OCI-LY1 (cell line): ENCODE data around the gene RAB40C.

Experiments
- H2AFZ ChIP-seq: fragments of 200-600 bp; sonication (generic), shearing (Covaris generic); 2 replicates; pipeline ENCODE4 v1.6.0; 2014; ENCODE audit warnings: antibody characterized with exemption, mild to moderate bottlenecking, low read length
- H3F3A ChIP-seq: fragments of 200-600 bp; sonication (generic), shearing (Covaris generic); 2 replicates; pipeline ENCODE4 v1.6.0; 2014; ENCODE audit warnings: mild to moderate bottlenecking, antibody characterized with exemption, low read length, moderate library complexity; ENCODE audit not compliant: insufficient read depth
- H3K27ac ChIP-seq: fragments of 200-600 bp; sonication (generic); 2 replicates; pipeline ENCODE4 v1.5.1; 2014; ENCODE audit warnings: low read length, mixed run types, mild to moderate bottlenecking, low read depth; ENCODE audit not compliant: poor library complexity, severe bottlenecking
- H3K27me3 ChIP-seq: fragments of 200-600 bp; sonication (generic); 2 replicates; pipeline ENCODE4 v1.6.0; 2014; ENCODE audit warnings: antibody characterized with exemption, mild to moderate bottlenecking, low read length, moderate library complexity; ENCODE audit not compliant: insufficient read depth
- H3K36me3 ChIP-seq: fragments of 200-600 bp; sonication (generic); 2 replicates; pipeline ENCODE4 v1.6.1; 2014; ENCODE audit warnings: mild to moderate bottlenecking, antibody characterized with exemption, low read length, moderate library complexity, mixed read lengths; ENCODE audit not compliant: insufficient read depth
- H3K4me1 ChIP-seq: fragments of 200-600 bp; sonication (generic); 2 replicates; pipeline ENCODE4 v1.5.1; 2014; ENCODE audit warnings: mild to moderate bottlenecking, low read length, moderate library complexity; ENCODE audit not compliant: insufficient read depth, severe bottlenecking
- H3K4me2 ChIP-seq: fragments of 200-600 bp; sonication (generic), shearing (Covaris generic); 2 replicates; pipeline ENCODE4 v1.6.1; 2014; ENCODE audit warnings: low read length
- H3K4me3 ChIP-seq: fragments of 200-600 bp; sonication (generic); 2 replicates; pipeline ENCODE4 v1.5.1; 2014; ENCODE audit warnings: low read length, low read depth, mild to moderate bottlenecking, mixed read lengths; ENCODE audit not compliant: poor library complexity, severe bottlenecking
- H3K79me2 ChIP-seq: fragments of 200-600 bp; shearing (Covaris generic); 2 replicates; pipeline ENCODE4 v1.6.1; 2016; ENCODE audit warnings: mixed run types, low read length, mixed read lengths; ENCODE audit not compliant: insufficient read depth
- H3K9ac ChIP-seq: fragments of 200-600 bp; sonication (generic), shearing (Covaris generic); 2 replicates; pipeline ENCODE4 v1.6.1; 2014; ENCODE audit warnings: mild to moderate bottlenecking, low read length, mixed read lengths
- H3K9me2 ChIP-seq: fragments of 200-600 bp; sonication (generic), shearing (Covaris generic); 2 replicates; pipeline ENCODE4 v1.6.1; 2014; ENCODE audit warnings: low read depth, mild to moderate bottlenecking, low read length, mixed read lengths
- H3K9me3 ChIP-seq: fragments of 200-600 bp; shearing (Covaris generic); 2 replicates; pipeline ENCODE4 v1.6.1; 2014; ENCODE audit warnings: low read length, mixed read lengths
- H4K20me1 ChIP-seq: fragments of 200-600 bp; sonication (generic), shearing (Covaris generic); 2 replicates; pipeline ENCODE4 v1.6.0; 2016; ENCODE audit warnings: mild to moderate bottlenecking, low read length; ENCODE audit not compliant: insufficient read depth
- EZH2 ChIP-seq: fragments of 200-600 bp; sonication (generic), shearing (Covaris generic); IDR thresholded peaks from 2 replicates; pipeline ENCODE4 v1.8.0; 2017; ENCODE audit warnings: borderline replicate concordance, mixed run types, mild to moderate bottlenecking, antibody characterized with exemption, low read length, moderate library complexity, mixed read lengths
- TF ChIP-seq, protein P1 (sequence below): fragments of 200-600 bp; sonication (generic), shearing (Covaris generic); IDR thresholded peaks from 2 replicates; pipeline ENCODE4 v1.5.1; 2017; ENCODE audit warnings: mild to moderate bottlenecking, antibody characterized with exemption, low read length, moderate library complexity, mixed read lengths

Gene RAB40C

GRCh38 chr16:574021-574760 is 15.7 kb upstream of the RAB40C start:
- Histone ChIP-seq H3K36me3 (peaks cover 9% of the 10 kb centered on the region; the same call in 1 of the 2 replicates), H3K27me3 (no peaks in the 10 kb centered on the region), H3K4me1 (peaks cover 17% of the 10 kb centered on the region), H3K27ac (no peak overlapping the region), H3K9me3 (no peaks in the 10 kb centered on the region), H3K9me2 (no peaks in the 10 kb centered on the region), H3K79me2 (no peaks in the 10 kb centered on the region), H3K4me3 (no peak overlapping the region), H3F3A (no peaks in the 10 kb centered on the region), H2AFZ (no peak overlapping the region), H4K20me1 (no peaks in the 10 kb centered on the region), H3K4me2 (no peak overlapping the region), H3K9ac (no peak overlapping the region)
- TF ChIP-seq, protein P1, sequence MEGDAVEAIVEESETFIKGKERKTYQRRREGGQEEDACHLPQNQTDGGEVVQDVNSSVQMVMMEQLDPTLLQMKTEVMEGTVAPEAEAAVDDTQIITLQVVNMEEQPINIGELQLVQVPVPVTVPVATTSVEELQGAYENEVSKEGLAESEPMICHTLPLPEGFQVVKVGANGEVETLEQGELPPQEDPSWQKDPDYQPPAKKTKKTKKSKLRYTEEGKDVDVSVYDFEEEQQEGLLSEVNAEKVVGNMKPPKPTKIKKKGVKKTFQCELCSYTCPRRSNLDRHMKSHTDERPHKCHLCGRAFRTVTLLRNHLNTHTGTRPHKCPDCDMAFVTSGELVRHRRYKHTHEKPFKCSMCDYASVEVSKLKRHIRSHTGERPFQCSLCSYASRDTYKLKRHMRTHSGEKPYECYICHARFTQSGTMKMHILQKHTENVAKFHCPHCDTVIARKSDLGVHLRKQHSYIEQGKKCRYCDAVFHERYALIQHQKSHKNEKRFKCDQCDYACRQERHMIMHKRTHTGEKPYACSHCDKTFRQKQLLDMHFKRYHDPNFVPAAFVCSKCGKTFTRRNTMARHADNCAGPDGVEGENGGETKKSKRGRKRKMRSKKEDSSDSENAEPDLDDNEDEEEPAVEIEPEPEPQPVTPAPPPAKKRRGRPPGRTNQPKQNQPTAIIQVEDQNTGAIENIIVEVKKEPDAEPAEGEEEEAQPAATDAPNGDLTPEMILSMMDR: no peak
- TF ChIP-seq EZH2: no peak

GRCh38 chr16:575354-576196 is 14.3 kb upstream of the RAB40C start:
- H3K79me2 ChIP-seq: no peaks in the 10 kb centered on the region

DNA sequence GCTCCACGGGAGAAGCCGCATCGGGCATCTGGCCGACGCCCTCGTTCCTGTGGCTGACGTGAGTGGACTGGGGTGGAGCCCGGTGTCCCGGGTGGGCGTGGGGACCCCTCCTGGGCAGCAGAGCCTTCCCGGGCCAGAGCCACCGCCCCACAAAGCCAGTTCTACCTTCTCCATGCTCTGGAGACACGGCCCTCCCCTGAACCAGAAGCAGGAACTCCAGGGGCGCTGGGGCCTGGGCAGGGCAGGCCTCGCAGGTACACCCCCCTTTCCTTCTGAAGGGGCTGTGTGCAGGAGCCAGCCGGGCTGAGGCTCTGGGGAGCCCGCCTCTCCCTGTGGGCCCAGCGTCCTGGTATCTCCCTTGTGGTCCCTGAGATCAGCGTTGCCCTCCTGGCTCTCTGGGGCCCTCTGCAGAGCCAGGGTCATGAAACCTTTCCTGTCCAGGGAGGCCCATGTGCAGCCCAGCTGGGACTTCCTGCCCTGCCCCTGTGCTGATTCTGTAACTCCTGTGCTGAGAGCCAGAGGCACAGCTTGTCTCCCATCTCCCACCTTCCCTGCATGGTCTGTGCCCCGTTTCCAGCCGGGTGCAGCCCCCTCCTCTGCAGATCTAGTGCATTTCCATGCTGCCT is 13.6 kb upstream of the RAB40C start:
- Histone ChIP-seq H3K9me2 (no peaks in the 10 kb centered on the region), H3K36me3 (peaks cover 9% of the 10 kb centered on the region; the same call in 1 of the 2 replicates), H3K4me3 (no peak overlapping the region), H2AFZ (no peak overlapping the region), H3K27me3 (no peaks in the 10 kb centered on the region), H3K27ac (no peak overlapping the region), H3K79me2 (no peaks in the 10 kb centered on the region), H3K9ac (no peak overlapping the region), H3K9me3 (no peaks in the 10 kb centered on the region), H3K4me2 (no peak overlapping the region), H4K20me1 (no peaks in the 10 kb centered on the region), H3K4me1 (peaks cover 5% of the 10 kb centered on the region), H3F3A (no peaks in the 10 kb centered on the region)
- TF ChIP-seq, protein P1: no peak
- no peak for TF ChIP-seq EZH2

More at GRCh38 chr16:575354-576196, 14.3 kb upstream of the RAB40C start:
- Histone ChIP-seq H4K20me1 (no peaks in the 10 kb centered on the region), H3K27ac (no peak overlapping the region), H2AFZ (no peak overlapping the region), H3K4me1 (peaks cover 12% of the 10 kb centered on the region), H3K9me3 (no peaks in the 10 kb centered on the region), H3K4me3 (no peak overlapping the region), H3K27me3 (no peaks in the 10 kb centered on the region), H3K9ac (no peak overlapping the region), H3K36me3 (peaks cover 9% of the 10 kb centered on the region; the same call in 1 of the 2 replicates), H3F3A (no peaks in the 10 kb centered on the region), H3K9me2 (no peaks in the 10 kb centered on the region), H3K4me2 (no peak overlapping the region)
- TF ChIP-seq, protein P1: no peak
- TF ChIP-seq EZH2: no peak
